Measurements from ENCODE around the gene ASB18.

DNA sequence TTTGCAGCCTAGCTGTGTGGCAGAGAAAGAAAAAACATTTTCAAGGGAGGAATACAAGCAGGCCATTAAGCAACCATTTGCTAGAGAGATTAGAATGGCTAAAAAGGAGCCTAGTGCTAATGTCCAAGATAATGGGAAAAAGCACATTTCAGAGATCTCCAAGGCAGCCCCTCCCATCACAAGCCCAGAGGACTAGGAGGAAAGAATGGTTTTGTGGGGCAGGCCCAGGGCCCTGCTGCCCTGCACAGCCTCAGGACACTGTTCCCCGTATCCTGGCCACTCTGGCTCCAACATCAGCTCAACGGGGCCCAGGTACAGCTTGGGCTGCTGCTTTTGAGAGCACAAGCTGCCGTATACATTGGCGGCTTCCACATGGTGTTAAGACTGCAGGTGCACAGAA is 79.5 kb downstream of the ASB18 start:
- TF ChIP-seq, protein P1, sequence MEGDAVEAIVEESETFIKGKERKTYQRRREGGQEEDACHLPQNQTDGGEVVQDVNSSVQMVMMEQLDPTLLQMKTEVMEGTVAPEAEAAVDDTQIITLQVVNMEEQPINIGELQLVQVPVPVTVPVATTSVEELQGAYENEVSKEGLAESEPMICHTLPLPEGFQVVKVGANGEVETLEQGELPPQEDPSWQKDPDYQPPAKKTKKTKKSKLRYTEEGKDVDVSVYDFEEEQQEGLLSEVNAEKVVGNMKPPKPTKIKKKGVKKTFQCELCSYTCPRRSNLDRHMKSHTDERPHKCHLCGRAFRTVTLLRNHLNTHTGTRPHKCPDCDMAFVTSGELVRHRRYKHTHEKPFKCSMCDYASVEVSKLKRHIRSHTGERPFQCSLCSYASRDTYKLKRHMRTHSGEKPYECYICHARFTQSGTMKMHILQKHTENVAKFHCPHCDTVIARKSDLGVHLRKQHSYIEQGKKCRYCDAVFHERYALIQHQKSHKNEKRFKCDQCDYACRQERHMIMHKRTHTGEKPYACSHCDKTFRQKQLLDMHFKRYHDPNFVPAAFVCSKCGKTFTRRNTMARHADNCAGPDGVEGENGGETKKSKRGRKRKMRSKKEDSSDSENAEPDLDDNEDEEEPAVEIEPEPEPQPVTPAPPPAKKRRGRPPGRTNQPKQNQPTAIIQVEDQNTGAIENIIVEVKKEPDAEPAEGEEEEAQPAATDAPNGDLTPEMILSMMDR (IDR thresholded peaks at IDR 0.05), result no peak
- TF ChIP-seq POLR2A (IDR thresholded peaks at IDR 0.05), result no peak

All from uterus (tissue), 2 donors.